PC-3 (cell line): ENCODE results near the gene CD69. TPM values are rescaled to one million over a fixed set of nuclear protein-coding genes. Genes with fewer than 3 reads are reported as not detected.

Experiments used
- ATAC-seq: fragments of 200-7000 bp; cut with Tn5 transposase; 2 replicates; pipeline ENCODE4 v1.9.1; 2020; ENCODE audit warnings: mild to moderate bottlenecking, moderate library complexity
- BruUV-seq: library from RNA; stranded (reverse); fragments of 400-500 nt; replicated peaks from 2 replicates; lab custom pipeline; 2021; lab: Mats Ljungman, UMichigan
- CTCF ChIA-PET: fragments of 300-600 bp; sonication (Branson Sonifier 250); formaldehyde crosslinking; loops from one replicate; lab custom pipeline; 2022; ENCODE audit warnings: antibody characterized with exemption; lab: Charles Lee
- POLR2A ChIA-PET: fragments of 300-600 bp; sonication (Branson Sonifier 250); formaldehyde crosslinking; loops from one replicate; lab custom pipeline; 2022; ENCODE audit warnings: antibody characterized with exemption; ENCODE audit not compliant: unreplicated experiment; lab: Charles Lee
- DNase-seq: peaks from one replicate; pipeline ENCODE4 v3.0.0-alpha.2; 2015
- H2AFZ ChIP-seq: fragments of 300-600 bp; sonication (generic); 2 replicates; pipeline ENCODE4 v1.6.0; 2016; ENCODE audit warnings: antibody characterized with exemption, low read length
- H3F3A ChIP-seq: fragments of 300-600 bp; sonication (generic); one replicate; pipeline ENCODE4 v1.6.0; 2017; ENCODE audit warnings: antibody characterized with exemption, low read length, control low read depth, mild to moderate bottlenecking; ENCODE audit not compliant: unreplicated experiment
- H3K27ac ChIP-seq: fragments of 300-600 bp; sonication (generic); 2 replicates; pipeline ENCODE4 v1.5.1; 2016; ENCODE audit warnings: mild to moderate bottlenecking, low read length
- H3K27me3 ChIP-seq: fragments of 300-600 bp; sonication (generic); 2 replicates; pipeline ENCODE4 v1.6.1; 2016; ENCODE audit warnings: low read length, mixed read lengths
- H3K36me3 ChIP-seq: fragments of 300-600 bp; sonication (generic); 2 replicates; pipeline ENCODE4 v1.6.1; 2016; ENCODE audit warnings: low read depth, mixed run types, low read length, mixed read lengths
- H3K4me1 ChIP-seq: fragments of 300-600 bp; sonication (generic); 2 replicates; pipeline ENCODE4 v1.5.1; 2016; ENCODE audit warnings: low read length; ENCODE audit not compliant: insufficient read depth
- H3K4me2 ChIP-seq: fragments of 300-600 bp; sonication (generic); 2 replicates; pipeline ENCODE4 v1.6.0; 2016; ENCODE audit warnings: low read length
- H3K4me3 ChIP-seq: fragments of 300-600 bp; sonication (generic); 2 replicates; pipeline ENCODE4 v1.5.1; 2016; ENCODE audit warnings: mild to moderate bottlenecking, low read length, mixed read lengths
- H3K79me2 ChIP-seq: fragments of 300-600 bp; sonication (generic); 2 replicates; pipeline ENCODE4 v1.6.1; 2017; ENCODE audit warnings: low read length, mixed read lengths
- H3K9ac ChIP-seq: fragments of 300-600 bp; sonication (generic); 2 replicates; pipeline ENCODE4 v1.6.0; 2016; ENCODE audit warnings: mild to moderate bottlenecking, low read length
- H3K9me2 ChIP-seq: fragments of 300-600 bp; sonication (generic); replicated peaks from 2 replicates; pipeline ENCODE4 v1.6.1; 2016; ENCODE audit warnings: mixed run types, low read length, mixed read lengths
- H3K9me3 ChIP-seq: fragments of 300-600 bp; sonication (generic); 2 replicates; pipeline ENCODE4 v1.6.1; 2016; ENCODE audit warnings: low read length, mixed read lengths
- H4K20me1 ChIP-seq: fragments of 300-600 bp; sonication (generic); 2 replicates; pipeline ENCODE4 v1.6.1; 2016; ENCODE audit warnings: low read length, mixed read lengths
- EZH2 ChIP-seq: fragments of 300-600 bp; sonication (generic); IDR thresholded peaks from one replicate; pipeline ENCODE4 v1.6.1; 2017; ENCODE audit warnings: antibody characterized with exemption, mild to moderate bottlenecking, low read length; ENCODE audit not compliant: unreplicated experiment
- EZH2phosphoT487 ChIP-seq: fragments of 300-600 bp; sonication (generic); IDR thresholded peaks from 2 replicates; pipeline ENCODE4 v1.6.1; 2018; ENCODE audit warnings: mild to moderate bottlenecking, antibody characterized with exemption, low read length, borderline replicate concordance
- intact Hi-C: fragments of 100-400 bp; cut with micrococcal nuclease; formaldehyde crosslinking; loops from 2 replicates; pipeline ENCODE4 v1.9.0; 2023
- total RNA-seq: library from RNA; depleted of rRNA; stranded (reverse); fragments of >200 nt; gene quantifications from 2 replicates; pipeline ENCODE4 v1.2.3, GENCODE V29; 2014
- TF ChIP-seq, protein P1 (sequence below): fragments of 300-600 bp; sonication (generic); conservative IDR thresholded peaks from 2 replicates; pipeline ENCODE4 v1.5.1; 2017; ENCODE audit warnings: antibody characterized with exemption, low read depth, mild to moderate bottlenecking, low read length

CD69 gene
- total RNA-seq, 1 experiment from 2014 or later = not detected

GRCh38 chr12:9749640-9750039 is 11.1 kb downstream of the CD69 start:
- Histone ChIP-seq H4K20me1 (no peaks in the 10 kb centered on the region), H3K27ac (no peak overlapping the region), H3K4me3 (no peak overlapping the region), H3F3A (no peaks in the 10 kb centered on the region), H3K27me3 (peaks cover 4% of the 10 kb centered on the region; the same call in 1 of the 2 replicates), H3K9me3 (no peaks in the 10 kb centered on the region), H2AFZ (no peak overlapping the region), H3K36me3 (no peaks in the 10 kb centered on the region), H3K79me2 (no peaks in the 10 kb centered on the region), H3K9me2 (no peaks in the 10 kb centered on the region), H3K4me2 (no peak overlapping the region), H3K9ac (no peak overlapping the region), H3K4me1 (no peaks in the 10 kb centered on the region)
- ChIA-PET CTCF (interaction anchor here (1.7 kb wide), 1 partner anchor 48 kb away, joined by 15 read pairs; no protein-coding TSS in a partner anchor), POLR2A (no interaction called here)
- intact Hi-C loops = loop anchor here (1.0 to 2.0 kb wide), 2 partner anchors 49 to 391 kb away; no protein-coding TSS in a partner anchor
- ATAC-seq (no peak), DNase-seq (no peak)
- BruUV-seq = no TSS peak
- TF ChIP-seq EZH2phosphoT487 (no peak), EZH2 (no peak)
- TF ChIP-seq, protein P1, sequence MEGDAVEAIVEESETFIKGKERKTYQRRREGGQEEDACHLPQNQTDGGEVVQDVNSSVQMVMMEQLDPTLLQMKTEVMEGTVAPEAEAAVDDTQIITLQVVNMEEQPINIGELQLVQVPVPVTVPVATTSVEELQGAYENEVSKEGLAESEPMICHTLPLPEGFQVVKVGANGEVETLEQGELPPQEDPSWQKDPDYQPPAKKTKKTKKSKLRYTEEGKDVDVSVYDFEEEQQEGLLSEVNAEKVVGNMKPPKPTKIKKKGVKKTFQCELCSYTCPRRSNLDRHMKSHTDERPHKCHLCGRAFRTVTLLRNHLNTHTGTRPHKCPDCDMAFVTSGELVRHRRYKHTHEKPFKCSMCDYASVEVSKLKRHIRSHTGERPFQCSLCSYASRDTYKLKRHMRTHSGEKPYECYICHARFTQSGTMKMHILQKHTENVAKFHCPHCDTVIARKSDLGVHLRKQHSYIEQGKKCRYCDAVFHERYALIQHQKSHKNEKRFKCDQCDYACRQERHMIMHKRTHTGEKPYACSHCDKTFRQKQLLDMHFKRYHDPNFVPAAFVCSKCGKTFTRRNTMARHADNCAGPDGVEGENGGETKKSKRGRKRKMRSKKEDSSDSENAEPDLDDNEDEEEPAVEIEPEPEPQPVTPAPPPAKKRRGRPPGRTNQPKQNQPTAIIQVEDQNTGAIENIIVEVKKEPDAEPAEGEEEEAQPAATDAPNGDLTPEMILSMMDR = no peak

DNA sequence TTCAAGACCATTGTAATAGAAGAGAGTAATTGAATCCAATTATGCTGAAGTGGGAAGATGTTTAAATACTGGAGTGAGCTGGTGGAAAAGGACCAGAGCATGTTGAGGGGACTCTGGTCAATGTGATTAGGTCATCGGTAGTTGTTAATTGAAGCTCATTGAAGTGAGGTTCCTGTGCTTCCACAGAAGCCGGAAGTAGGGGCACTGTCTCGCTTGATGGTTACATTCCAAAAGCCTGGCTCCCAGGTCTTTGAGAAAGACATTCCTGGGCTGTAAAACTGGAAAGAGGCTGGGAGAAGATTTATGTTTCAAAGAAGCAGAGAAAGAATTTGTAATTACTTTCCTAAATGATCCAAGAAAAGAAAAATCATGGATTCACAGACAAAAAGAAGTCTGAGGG is 15.5 kb downstream of the CD69 start:
- H4K20me1 ChIP-seq = no peaks in the 10 kb centered on the region
- H3K9ac ChIP-seq = no peak overlapping the region
- TF ChIP-seq EZH2 = no peak
- TF ChIP-seq, protein P1 = no peak
- CTCF ChIA-PET = no interaction called here
- DNase-seq = no peak
- no peaks in the 10 kb centered on the region for H3K9me2 ChIP-seq
- no peaks in the 10 kb centered on the region for H3K27me3 ChIP-seq
- H3K9me3 ChIP-seq = no peaks in the 10 kb centered on the region
- intact Hi-C loops = no loop called here
- peaks cover 6% of the 10 kb centered on the region; the same call in 1 of the 2 replicates for H3K4me1 ChIP-seq
- no peaks in the 10 kb centered on the region for H3K36me3 ChIP-seq
- H3K4me3 ChIP-seq = no peak overlapping the region
- POLR2A ChIA-PET = no interaction called here
- no TSS peak for BruUV-seq
- H2AFZ ChIP-seq = no peak overlapping the region
- no peak overlapping the region for H3K4me2 ChIP-seq
- ATAC-seq = no peak
- H3F3A ChIP-seq = no peaks in the 10 kb centered on the region
- no peaks in the 10 kb centered on the region for H3K79me2 ChIP-seq
- H3K27ac ChIP-seq = no peak overlapping the region

GRCh38 chr12:9742661-9743060 is 18.0 kb downstream of the CD69 start:
- ChIA-PET POLR2A (no interaction called here), CTCF (interaction anchor here (0.6 to 0.7 kb wide), 2 partner anchors 105 to 351 kb away, joined by 3 read pairs; no protein-coding TSS in a partner anchor)
- Histone ChIP-seq H3K36me3 (no peaks in the 10 kb centered on the region), H2AFZ (peak overlapping the region; percentile 68), H3K9ac (no peak overlapping the region), H3K27me3 (no peaks in the 10 kb centered on the region), H3K79me2 (no peaks in the 10 kb centered on the region), H3K9me3 (no peaks in the 10 kb centered on the region), H3K4me1 (peaks cover 6% of the 10 kb centered on the region; the same call in 1 of the 2 replicates), H3F3A (no peaks in the 10 kb centered on the region), H3K9me2 (no peaks in the 10 kb centered on the region), H4K20me1 (no peaks in the 10 kb centered on the region), H3K4me2 (no peak overlapping the region), H3K27ac (no peak overlapping the region), H3K4me3 (no peak overlapping the region)
- ATAC-seq (no peak), DNase-seq (no peak)
- TF ChIP-seq EZH2phosphoT487 (no peak), EZH2 (no peak)
- TF ChIP-seq, protein P1 = no peak
- intact Hi-C loops = no loop called here
- BruUV-seq = no TSS peak
